IMR-90 (cell line): ENCODE data around the gene NOVA2. TPM values are rescaled to one million over a fixed set of nuclear protein-coding genes. Genes with fewer than 3 reads are reported as not detected.
A peak's percentile ranks its signal among the peaks of the same experiment; 100 is the strongest.

ENCODE experiments used
- ATAC-seq: fragments of 200-7000 bp; cut with Tn5 transposase; 2 replicates; pipeline ENCODE4 v1.9.1; 2020; ENCODE audit warnings: low read depth, mild to moderate bottlenecking, moderate library complexity
- BruUV-seq: library from RNA; stranded (reverse); fragments of 400-500 nt; replicated peaks from 2 replicates; lab custom pipeline; 2021; lab: Mats Ljungman, UMichigan
- CTCF ChIA-PET: fragments of 300-600 bp; formaldehyde crosslinking; extraction: SDS; loops from one replicate; lab custom pipeline; 2021; ENCODE audit warnings: antibody characterized with exemption; lab: Yijun Ruan, JAX
- POLR2A ChIA-PET: fragments of 300-600 bp; sonication (Branson Sonifier 250); formaldehyde crosslinking; loops from one replicate; lab custom pipeline; 2022; ENCODE audit warnings: antibody characterized with exemption; ENCODE audit not compliant: unreplicated experiment; lab: Charles Lee
- DNase-seq: peaks from one replicate; pipeline ENCODE4 v3.0.0; 2013
- H2AFZ ChIP-seq: replicated peaks from 2 replicates; pipeline ENCODE3; 2013; ENCODE audit warnings: low read length, mild to moderate bottlenecking; ENCODE audit not compliant: poor library complexity
- H2AK5ac ChIP-seq: 2 replicates; pipeline ENCODE4 v1.6.1; 2013; ENCODE audit warnings: low read depth, low read length, inconsistent platforms
- H2AK9ac ChIP-seq: replicated peaks from 2 replicates; pipeline ENCODE3; 2013; ENCODE audit warnings: mild to moderate bottlenecking, low read depth, low read length, moderate library complexity; ENCODE audit not compliant: poor library complexity
- H2BK120ac ChIP-seq: 2 replicates; pipeline ENCODE4 v1.6.1; 2013; ENCODE audit warnings: low read depth, low read length, inconsistent platforms
- H2BK15ac ChIP-seq: 3 replicates; pipeline ENCODE4 v1.6.1; 2013; ENCODE audit warnings: low read depth, low read length, inconsistent platforms
- H2BK20ac ChIP-seq: 2 replicates; pipeline ENCODE4 v1.6.1; 2013; ENCODE audit warnings: low read depth, mild to moderate bottlenecking, inconsistent platforms, low read length, moderate library complexity
- H2BK5ac ChIP-seq: 2 replicates; pipeline ENCODE4 v1.6.1; 2013; ENCODE audit warnings: mild to moderate bottlenecking, low read depth, low read length, inconsistent platforms; ENCODE audit not compliant: poor library complexity, severe bottlenecking
- H3K14ac ChIP-seq: replicated peaks from 2 replicates; pipeline ENCODE4 v1.6.1; 2013; ENCODE audit warnings: low read depth, low read length, inconsistent platforms
- H3K18ac ChIP-seq: 2 replicates; pipeline ENCODE4 v1.6.1; 2013; ENCODE audit warnings: low read depth, low read length, control low read depth
- H3K23ac ChIP-seq: 2 replicates; pipeline ENCODE4 v1.6.1; 2013; ENCODE audit warnings: low read depth, low read length, inconsistent platforms
- H3K27ac ChIP-seq: 2 replicates; pipeline ENCODE4 v1.5.1; 2013; ENCODE audit warnings: mild to moderate bottlenecking, control low read depth, low read length; ENCODE audit not compliant: insufficient read depth
- H3K27me3 ChIP-seq: 2 replicates; pipeline ENCODE4 v1.6.1; 2013; ENCODE audit warnings: low read length; ENCODE audit not compliant: control insufficient read depth, insufficient read depth
- H3K36me3 ChIP-seq: 2 replicates; pipeline ENCODE4 v1.6.1; 2013; ENCODE audit warnings: low read length, mixed read lengths; ENCODE audit not compliant: control insufficient read depth, insufficient read depth
- H3K4ac ChIP-seq: 2 replicates; pipeline ENCODE4 v1.6.1; 2013; ENCODE audit warnings: low read depth, low read length, inconsistent platforms
- H3K4me1 ChIP-seq: 2 replicates; pipeline ENCODE4 v1.6.1; 2013; ENCODE audit warnings: low read length, mixed read lengths; ENCODE audit not compliant: control insufficient read depth, insufficient read depth
- H3K4me2 ChIP-seq: 2 replicates; pipeline ENCODE4 v1.6.1; 2013; ENCODE audit warnings: low read depth, mild to moderate bottlenecking, control low read depth, low read length, moderate library complexity
- H3K4me3 ChIP-seq: 2 replicates; pipeline ENCODE4 v1.5.1; 2013; ENCODE audit warnings: low read depth, mild to moderate bottlenecking, control low read depth, low read length, moderate library complexity; ENCODE audit not compliant: insufficient read depth
- H3K56ac ChIP-seq: 2 replicates; pipeline ENCODE4 v1.6.1; 2013; ENCODE audit warnings: low read length, inconsistent platforms; ENCODE audit not compliant: insufficient read depth; ENCODE audit errors: extremely low read depth
- H3K79me1 ChIP-seq, 2 experiments: 2 replicates each; pipeline ENCODE4 v1.6.1; 2013; ENCODE audit warnings: low read length in 2 of 2, inconsistent platforms in 1 of 2, low read depth in 1 of 2
- H3K9ac ChIP-seq: 2 replicates; pipeline ENCODE4 v1.6.1; 2013; ENCODE audit warnings: low read depth, low read length, control low read depth
- H3K9me1 ChIP-seq: 2 replicates; pipeline ENCODE4 v1.6.1; 2013; ENCODE audit warnings: low read length, inconsistent platforms; ENCODE audit not compliant: insufficient read depth
- H3K9me3 ChIP-seq: 2 replicates; pipeline ENCODE4 v1.6.1; 2013; ENCODE audit warnings: low read length; ENCODE audit not compliant: control insufficient read depth, insufficient read depth
- H4K20me1 ChIP-seq: 2 replicates; pipeline ENCODE4 v1.6.1; 2013; ENCODE audit warnings: low read length, inconsistent platforms; ENCODE audit not compliant: insufficient read depth
- H4K5ac ChIP-seq: 2 replicates; pipeline ENCODE4 v1.6.1; 2013; ENCODE audit warnings: mild to moderate bottlenecking, low read depth, low read length, control low read depth
- H4K8ac ChIP-seq, 2 experiments: 2 replicates each; pipeline ENCODE4 v1.6.1; 2013; ENCODE audit warnings: low read depth in 2 of 2, low read length in 2 of 2, control low read depth in 1 of 2, inconsistent platforms in 1 of 2
- H4K91ac ChIP-seq: 2 replicates; pipeline ENCODE4 v1.6.1; 2013; ENCODE audit warnings: low read depth, low read length, inconsistent platforms; ENCODE audit not compliant: insufficient read depth
- CHD1 ChIP-seq: IDR thresholded peaks from 2 replicates; pipeline ENCODE4 v1.6.1; 2012; ENCODE audit warnings: low read depth, low read length, improper control_type of control experiment
- FOS ChIP-seq: fragments of 150-350 bp; IDR thresholded peaks from 2 replicates; pipeline ENCODE4 v1.6.1; 2016; ENCODE audit warnings: low read depth, low read length
- NFE2L2 ChIP-seq: fragments of 150-350 bp; IDR thresholded peaks from 2 replicates; pipeline ENCODE4 v1.6.1; 2016; ENCODE audit warnings: low read depth, mild to moderate bottlenecking, low read length
- POLR2A ChIP-seq: IDR thresholded peaks from 2 replicates; pipeline ENCODE4 v1.6.1; 2012; ENCODE audit warnings: mild to moderate bottlenecking, low read depth, low read length
- SMC3 ChIP-seq: fragments of 150-350 bp; IDR thresholded peaks from 2 replicates; pipeline ENCODE4 v1.6.1; 2016; ENCODE audit warnings: low read depth, mild to moderate bottlenecking, antibody characterized with exemption, low read length, moderate library complexity
- WGBS, 2 experiments: methylation state at CpG; one replicate each; pipeline versions ENCODE4 v1.1.5 to v1.1.7; 2013; ENCODE audit warnings: missing lambda C conversion rate in 2 of 2; ENCODE audit not compliant: insufficient read length in 1 of 2; ENCODE audit errors: extremely low coverage in 2 of 2; 5-methylcytosine and 5-hydroxymethylcytosine counted together
- dilution Hi-C: fragments of 300-500 bp; cut with HindIII; formaldehyde crosslinking; loops from one replicate; pipeline ENCODE4 v1.14.3; 2018; ENCODE audit warnings: low sequenced_read_pairs; ENCODE audit not compliant: unreplicated experiment
- in situ Hi-C: fragments of 300-500 bp; cut with MboI; formaldehyde crosslinking; loops from 3 replicates; pipeline ENCODE4 v1.14.3; 2019; ENCODE audit warnings: low sequenced_read_pairs, inconsistent platforms, mixed read lengths
- intact Hi-C: fragments of 100-400 bp; cut with micrococcal nuclease; formaldehyde crosslinking; loops from 2 replicates; pipeline ENCODE4 v1.10.0; 2022
- polyA plus RNA-seq, 3 experiments: library from polyadenylated mRNA; depleted of rRNA; stranded (reverse); fragments of >200 nt; gene quantifications; 2 replicates each; pipeline ENCODE4 v1.2.3, GENCODE V29; 2012; ENCODE audit warnings: low replicate concordance in 1 of 3
- total RNA-seq: library from RNA; depleted of rRNA; stranded (reverse); fragments of >200 nt; gene quantifications from 2 replicates; pipeline ENCODE4 v1.2.3, GENCODE V29; 2012
- TF ChIP-seq, protein P1 (sequence below): fragments of 150-350 bp; IDR thresholded peaks from 2 replicates; pipeline ENCODE4 v1.6.1; 2017; ENCODE audit warnings: mild to moderate bottlenecking, antibody characterized with exemption, low read length, low read depth

The NOVA2 gene
- total and polyA plus RNA-seq, 2 of the 4 experiments (the other 2 are of a cell fraction) = 0.03 TPM; not detected in 1

DNA sequence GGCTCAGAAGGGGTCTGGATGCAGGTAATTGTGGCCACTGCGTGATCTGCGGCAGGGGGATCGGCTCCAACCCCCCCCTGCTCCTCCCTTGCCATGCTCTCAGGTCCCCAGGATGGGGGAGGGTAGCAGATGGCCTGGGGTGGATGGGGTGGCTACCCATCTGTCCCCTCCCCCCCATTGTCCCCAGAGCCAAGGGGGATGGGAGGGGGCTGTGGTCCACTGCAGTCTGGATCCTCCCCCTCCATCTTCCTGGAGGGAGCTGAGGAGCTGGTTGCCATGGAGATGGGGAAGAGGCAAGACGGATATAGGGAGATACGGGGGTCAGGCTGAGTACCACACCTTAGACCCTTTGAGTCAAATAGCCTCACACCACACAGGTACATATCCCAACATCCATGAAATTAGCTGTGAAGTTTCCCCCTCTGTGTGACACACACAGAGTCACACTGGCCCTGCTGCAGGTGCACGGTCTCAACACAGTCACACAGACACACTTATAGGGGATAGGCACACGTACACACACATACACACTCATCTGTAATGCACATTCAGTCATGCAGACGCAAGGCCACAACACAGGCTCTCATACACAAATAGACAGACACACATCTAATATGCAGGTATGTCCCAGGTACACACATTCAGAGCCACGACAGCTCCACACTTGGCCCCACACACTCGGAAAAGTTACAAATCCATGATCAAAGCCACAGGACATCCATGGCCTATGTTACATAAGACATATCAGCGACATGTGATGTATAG lies 1.8 kb upstream of the NOVA2 start (continued):
- no peak for TF ChIP-seq POLR2A

DNA sequence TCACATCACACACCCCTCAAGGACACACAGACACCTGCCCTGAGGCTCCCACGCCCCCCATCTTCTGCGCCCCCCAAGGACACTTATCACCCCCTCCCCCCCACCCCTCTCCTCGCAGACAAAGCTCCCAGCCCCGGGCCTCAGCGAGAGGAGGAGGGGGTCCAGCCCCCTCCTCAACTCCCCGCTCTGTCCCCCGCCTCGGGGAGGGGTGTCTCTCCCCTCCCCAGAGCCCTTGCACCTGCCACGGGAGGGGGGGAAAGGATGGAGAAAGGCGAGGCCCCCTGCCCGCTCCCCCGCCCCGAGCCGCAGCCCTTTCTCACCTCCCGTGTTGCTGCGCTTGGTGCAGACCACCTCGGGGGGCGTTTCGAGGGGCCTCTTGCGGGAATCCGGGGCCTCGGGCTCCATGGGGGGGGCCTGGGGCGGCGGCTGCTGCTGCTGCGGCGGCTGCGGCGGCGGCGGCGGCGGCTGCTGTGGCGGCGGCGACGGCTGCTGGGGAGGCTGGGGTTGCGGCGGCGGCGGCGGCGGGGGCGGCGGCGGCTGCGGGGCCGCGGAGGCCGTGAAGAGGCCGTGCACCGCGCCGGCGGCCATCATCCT lies 621 bp downstream of the NOVA2 start:
- H3K27ac ChIP-seq = no peak overlapping the region
- no peak overlapping the region for H2BK20ac ChIP-seq
- no peak overlapping the region for H3K56ac ChIP-seq
- H2BK5ac ChIP-seq = no peak overlapping the region
- in situ Hi-C loops = no loop called here
- dilution Hi-C loops = no loop called here
- no peak overlapping the region for H4K5ac ChIP-seq
- H3K4me2 ChIP-seq = no peak overlapping the region
- H3K9me1 ChIP-seq = 0 out of 2 replicates have a peak, but pooled peaks cover 2% of the 10 kb centered on the region
- no peak overlapping the region for H3K18ac ChIP-seq
- H2AK9ac ChIP-seq = no peak overlapping the region
- H3K23ac ChIP-seq = no peak overlapping the region
- no peak overlapping the region for H3K4ac ChIP-seq
- H3K9ac ChIP-seq = no peak overlapping the region
- H2BK120ac ChIP-seq = no peak overlapping the region
- H3K4me1 ChIP-seq = no peaks in the 10 kb centered on the region
- H2AFZ ChIP-seq = no peak overlapping the region
- no peak overlapping the region for H3K14ac ChIP-seq
- POLR2A ChIA-PET = no interaction called here
- no peak overlapping the region for H2AK5ac ChIP-seq
- BruUV-seq = no TSS peak
- H4K8ac ChIP-seq = no peak overlapping the region
- CTCF ChIA-PET = no interaction called here
- no peaks in the 10 kb centered on the region for H4K20me1 ChIP-seq
- H3K79me1 ChIP-seq = no peaks in the 10 kb centered on the region
- H3K9me3 ChIP-seq = peaks cover 4% of the 10 kb centered on the region; the same call in 1 of the 2 replicates
- no peak overlapping the region for H2BK15ac ChIP-seq
- TF ChIP-seq, protein P1, sequence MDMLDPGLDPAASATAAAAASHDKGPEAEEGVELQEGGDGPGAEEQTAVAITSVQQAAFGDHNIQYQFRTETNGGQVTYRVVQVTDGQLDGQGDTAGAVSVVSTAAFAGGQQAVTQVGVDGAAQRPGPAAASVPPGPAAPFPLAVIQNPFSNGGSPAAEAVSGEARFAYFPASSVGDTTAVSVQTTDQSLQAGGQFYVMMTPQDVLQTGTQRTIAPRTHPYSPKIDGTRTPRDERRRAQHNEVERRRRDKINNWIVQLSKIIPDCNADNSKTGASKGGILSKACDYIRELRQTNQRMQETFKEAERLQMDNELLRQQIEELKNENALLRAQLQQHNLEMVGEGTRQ = no peak
- TF ChIP-seq SMC3 = no peak
- no peak for TF ChIP-seq CHD1
- no peak for TF ChIP-seq NFE2L2
- TF ChIP-seq FOS = no peak
- intact Hi-C loops = no loop called here
- H3K4me3 ChIP-seq = no peak overlapping the region
- DNase-seq (no peak), ATAC-seq (0 out of 2 replicates have a peak, but pooled peaks have one; percentile 7)
- no peaks in the 10 kb centered on the region for H3K36me3 ChIP-seq
- peaks cover 73% of the 10 kb centered on the region for H3K27me3 ChIP-seq
- WGBS, 2 experiments = 0% methylated on average over 1 of the region's 54 CpGs; no CpG with 5 or more reads in 1 of the 2 experiments
- H4K91ac ChIP-seq = no peak overlapping the region
